Measurements from ENCODE around the gene ATCAY. TPM values are rescaled to one million over a fixed set of nuclear protein-coding genes. Genes with fewer than 3 reads are reported as not detected.
A peak's percentile ranks its signal among the peaks of the same experiment; 100 is the strongest.

ATCAY gene
- total and polyA plus RNA-seq, 2 of the 4 experiments (the other 2 are of a cell fraction), result 0.31 to 0.36 TPM

- CTCF ChIA-PET, result no interaction called here
- dilution Hi-C loops (cut with HindIII; ENCODE audit: low sequenced_read_pairs, unreplicated experiment) (no loop called here), intact Hi-C loops (cut with micrococcal nuclease) (no loop called here)
Observed at GRCh38 chr19:3970808-3971598, 90.5 kb downstream of the ATCAY start, which contains the start of gene DAPK3. Gene DAPK3 (minus strand): TSS chr19:3971099. CDS start chr19:3969735, 1,364 bp downstream.

More at GRCh38 chr19:3970808-3971598, 90.5 kb downstream of the ATCAY start, which contains the start of gene DAPK3:
- ATAC-seq (ENCODE audit: low read depth), result peak; percentile 77
- peak within 1 kb of the TSS; percentile 90 for H2BK120ac ChIP-seq (ENCODE audit: low read depth, low read length)
- peak; percentile 97 for DNase-seq
- peak within 1 kb of the TSS; percentile 98 for H2BK5ac ChIP-seq (ENCODE audit: low read depth, low read length, poor library complexity, severe bottlenecking)
- WGBS, 2 experiments (ENCODE audit: extremely low coverage in 2 of 2, insufficient read length in 1 of 2), result 0% methylated on average over 66 of the region's 73 CpGs; no CpG with 5 or more reads in 1 of the 2 experiments
- H4K20me1 ChIP-seq (ENCODE audit: insufficient read depth, low read length), result peaks cover 74% of the 10 kb centered on the region
- H2BK15ac ChIP-seq (ENCODE audit: low read depth, low read length), result peak within 1 kb of the TSS; percentile 98; the same call in 2 of the 3 replicates
- H2AFZ ChIP-seq (replicated peaks; ENCODE audit: low read length, poor library complexity), result peak within 1 kb of the TSS; percentile 75
- peak within 1 kb of the TSS; percentile 75 to 84 for H4K8ac ChIP-seq (ENCODE audit: low read depth in 2 of 2, low read length in 2 of 2)
- peak within 1 kb of the TSS; percentile 97 for H3K56ac ChIP-seq (ENCODE audit: extremely low read depth, insufficient read depth, low read length)
- peak within 1 kb of the TSS; percentile 99 for H3K27ac ChIP-seq (ENCODE audit: insufficient read depth, low read length)
- peak within 1 kb of the TSS; percentile 100 for H3K14ac ChIP-seq (replicated peaks; ENCODE audit: low read depth, low read length)
- no peaks in the 10 kb centered on the region for H3K27me3 ChIP-seq (ENCODE audit: control insufficient read depth, insufficient read depth, low read length)
- peak within 1 kb of the TSS; percentile 98 for H4K91ac ChIP-seq (ENCODE audit: insufficient read depth, low read depth, low read length)
- peak within 1 kb of the TSS; percentile 77 for H4K5ac ChIP-seq (ENCODE audit: low read depth, low read length)
- peaks cover 38% of the 10 kb centered on the region for H3K36me3 ChIP-seq (ENCODE audit: control insufficient read depth, insufficient read depth, low read length)
- H3K9me3 ChIP-seq (ENCODE audit: control insufficient read depth, insufficient read depth, low read length), result no peaks in the 10 kb centered on the region
- peak within 1 kb of the TSS; percentile 77; the same call in 1 of the 2 replicates for H2BK20ac ChIP-seq (ENCODE audit: low read depth, low read length)
- peak within 1 kb of the TSS; percentile 100 for H3K9ac ChIP-seq (ENCODE audit: low read depth, low read length)
- peak within 1 kb of the TSS; percentile 93 for H3K18ac ChIP-seq (ENCODE audit: low read depth, low read length)
- in situ Hi-C loops (cut with MboI; ENCODE audit: low sequenced_read_pairs), result no loop called here
- H3K4ac ChIP-seq (ENCODE audit: low read depth, low read length), result peak within 1 kb of the TSS; percentile 98
- H2AK5ac ChIP-seq (ENCODE audit: low read depth, low read length), result peak within 1 kb of the TSS; percentile 99
- peak within 1 kb of the TSS; percentile 98 for H3K4me2 ChIP-seq (ENCODE audit: low read depth, low read length)
- peak within 1 kb of the TSS; percentile 81 for H3K4me3 ChIP-seq (ENCODE audit: insufficient read depth, low read depth, low read length)
- TF ChIP-seq MAZ (IDR thresholded peaks at IDR 0.05; ENCODE audit: borderline replicate concordance, low read depth, low read length) (peak; percentile 83; the same call in 1 of the 2 replicates), CHD1 (IDR thresholded peaks at IDR 0.05; ENCODE audit: low read depth, low read length) (no peak), BHLHE40 (IDR thresholded peaks at IDR 0.05; ENCODE audit: low read depth, low read length) (peak; percentile 84), RFX5 (IDR thresholded peaks at IDR 0.05; ENCODE audit: low read depth, low read length) (no peak), NFE2L2 (IDR thresholded peaks at IDR 0.05; ENCODE audit: low read depth, low read length) (no peak), USF2 (IDR thresholded peaks at IDR 0.05; ENCODE audit: low read depth, low read length) (peak; percentile 61; the same call in 1 of the 2 replicates), FOS (IDR thresholded peaks at IDR 0.05; ENCODE audit: low read depth, low read length) (peak; percentile 54), MAFK (IDR thresholded peaks at IDR 0.05; ENCODE audit: low read depth, low read length) (no peak), MXI1 (IDR thresholded peaks at IDR 0.05; ENCODE audit: borderline replicate concordance, low read depth, low read length) (peak; percentile 13; the same call in 1 of the 2 replicates), POLR2A (IDR thresholded peaks at IDR 0.05; ENCODE audit: low read depth, low read length) (peak; percentile 91)
- H3K79me1 ChIP-seq (ENCODE audit: low read depth in 1 of 2, low read length in 2 of 2), result peaks cover 15 to 42% of the 10 kb centered on the region in 2 experiments
- H3K9me1 ChIP-seq (ENCODE audit: insufficient read depth, low read length), result 0 out of 2 replicates have a peak, but pooled peaks cover 15% of the 10 kb centered on the region
- POLR2A ChIA-PET (ENCODE audit: unreplicated experiment), result interaction anchor here (0.7 to 1.3 kb wide), 2 partner anchors 10 to 14 kb away, joined by 3 to 10 read pairs; partner anchors contain the start of gene EEF2
- H3K23ac ChIP-seq (ENCODE audit: low read depth, low read length), result peak within 1 kb of the TSS; percentile 99
- BruUV-seq (replicated peaks), result no TSS peak
- H2AK9ac ChIP-seq (replicated peaks; ENCODE audit: low read depth, low read length, poor library complexity), result peak within 1 kb of the TSS; percentile 80
- H3K4me1 ChIP-seq (ENCODE audit: control insufficient read depth, insufficient read depth, low read length), result peaks cover 9% of the 10 kb centered on the region
